Neural cell (in vitro differentiated cells): ENCODE measurements around the gene CDC42BPB. TPM values are rescaled to one million over a fixed set of nuclear protein-coding genes. Genes with fewer than 3 reads are reported as not detected.
A peak's percentile ranks its signal among the peaks of the same experiment; 100 is the strongest.

Experiments
- H2AFZ ChIP-seq: fragments of 200-600, 300-800 bp; sonication (generic), shearing (Covaris generic); 2 replicates; pipeline ENCODE4 v1.6.0; 2014; ENCODE audit warnings: low read depth, mild to moderate bottlenecking, antibody characterized with exemption, low read length, moderate library complexity
- H3F3A ChIP-seq: fragments of 200-600 bp; shearing (Covaris generic); 2 replicates; pipeline ENCODE4 v1.6.1; 2016; ENCODE audit warnings: mild to moderate bottlenecking, moderate library complexity, mixed read lengths, antibody characterized with exemption, low read length; ENCODE audit not compliant: insufficient read depth, poor library complexity, severe bottlenecking
- H3K27ac ChIP-seq: fragments of 200-600, 300-800 bp; sonication (generic), shearing (Covaris generic); 2 replicates; pipeline ENCODE4 v1.5.1; 2014; ENCODE audit warnings: mild to moderate bottlenecking, low read length, moderate library complexity
- H3K27me3 ChIP-seq: fragments of 300-800, 200-600 bp; sonication (generic), shearing (Covaris generic); 2 replicates; pipeline ENCODE4 v1.6.0; 2014; ENCODE audit warnings: mild to moderate bottlenecking, low read depth, low read length, moderate library complexity; ENCODE audit not compliant: insufficient read depth
- H3K36me3 ChIP-seq: fragments of 300-800, 200-600 bp; sonication (generic), shearing (Covaris generic); 2 replicates; pipeline ENCODE4 v1.5.1; 2014; ENCODE audit warnings: mild to moderate bottlenecking, antibody characterized with exemption, low read length, moderate library complexity; ENCODE audit not compliant: insufficient read depth
- H3K4me2 ChIP-seq: fragments of 300-800, 200-600 bp; sonication (generic), shearing (Covaris generic); 2 replicates; pipeline ENCODE4 v1.6.0; 2014; ENCODE audit warnings: mild to moderate bottlenecking, low read length
- H3K4me3 ChIP-seq: fragments of 300-800, 200-600 bp; sonication (generic), shearing (Covaris generic); 2 replicates; pipeline ENCODE4 v1.5.1; 2014; ENCODE audit warnings: mild to moderate bottlenecking, low read length, moderate library complexity
- H3K79me2 ChIP-seq: fragments of 200-600 bp; shearing (Covaris generic); replicated peaks from 2 replicates; pipeline ENCODE4 v1.6.0; 2014; ENCODE audit warnings: mild to moderate bottlenecking, low read length, moderate library complexity; ENCODE audit not compliant: insufficient read depth
- H3K9ac ChIP-seq: fragments of 300-800, 200-600 bp; sonication (generic), shearing (Covaris generic); 2 replicates; pipeline ENCODE4 v1.6.1; 2016; ENCODE audit warnings: mild to moderate bottlenecking, low read length, mixed read lengths
- H3K9me2 ChIP-seq: fragments of 200-600 bp; shearing (Covaris generic); 2 replicates; pipeline ENCODE4 v1.6.1; 2016; ENCODE audit warnings: mild to moderate bottlenecking, low read length, mixed read lengths; ENCODE audit not compliant: insufficient read depth
- H3K9me3 ChIP-seq: fragments of 200-600, 300-800 bp; sonication (generic), shearing (Covaris generic); 2 replicates; pipeline ENCODE4 v1.6.1; 2016; ENCODE audit warnings: mild to moderate bottlenecking, mixed run types, low read length, moderate library complexity, mixed read lengths
- H4K20me1 ChIP-seq: fragments of 200-600 bp; shearing (Covaris generic); 2 replicates; pipeline ENCODE4 v1.6.1; 2016; ENCODE audit warnings: mild to moderate bottlenecking, mixed run types; ENCODE audit not compliant: insufficient read depth
- CTCF ChIP-seq: fragments of 450-650 bp; IDR thresholded peaks from 2 replicates; pipeline ENCODE4 v1.5.1; 2014; ENCODE audit warnings: antibody characterized with exemption, mild to moderate bottlenecking, moderate library complexity; ENCODE audit not compliant: poor library complexity, severe bottlenecking
- EP300 ChIP-seq: fragments of 450-650 bp; conservative IDR thresholded peaks from 2 replicates; pipeline ENCODE4 v1.6.1; 2014; ENCODE audit warnings: antibody characterized with exemption, mild to moderate bottlenecking, moderate library complexity; ENCODE audit not compliant: poor library complexity, severe bottlenecking
- EZH2 ChIP-seq: fragments of 200-600, 300-800 bp; shearing (Covaris generic), sonication (generic); IDR thresholded peaks from 2 replicates; pipeline ENCODE4 v1.6.1; 2014; ENCODE audit warnings: antibody characterized with exemption, low read length, borderline replicate concordance, mild to moderate bottlenecking; ENCODE audit not compliant: insufficient read depth, poor library complexity, severe bottlenecking
- MXI1 ChIP-seq: fragments of 450-650 bp; conservative IDR thresholded peaks from 2 replicates; pipeline ENCODE4 v1.6.1; 2014; ENCODE audit warnings: antibody characterized with exemption, mild to moderate bottlenecking; ENCODE audit not compliant: poor library complexity, severe bottlenecking
- POLR2AphosphoS5 ChIP-seq: IDR thresholded peaks from 2 replicates; pipeline ENCODE4 v1.6.1; 2012
- RAD21 ChIP-seq: fragments of 450-650 bp; conservative IDR thresholded peaks from 2 replicates; pipeline ENCODE4 v1.6.1; 2014; ENCODE audit warnings: antibody characterized with exemption, mild to moderate bottlenecking, moderate library complexity
- REST ChIP-seq: IDR thresholded peaks from 2 replicates; pipeline ENCODE4 v1.6.1; 2012; ENCODE audit warnings: borderline replicate concordance
- SMC3 ChIP-seq: fragments of 450-650 bp; conservative IDR thresholded peaks from 2 replicates; pipeline ENCODE4 v1.6.1; 2014; ENCODE audit warnings: antibody characterized with exemption, mild to moderate bottlenecking, moderate library complexity; ENCODE audit not compliant: poor library complexity
- TAF1 ChIP-seq: IDR thresholded peaks from 2 replicates; pipeline ENCODE4 v1.6.1; 2012; ENCODE audit warnings: low read depth
- polyA minus RNA-seq: library from RNA; depleted of rRNA, polyadenylated mRNA; stranded (reverse); fragments of >200 nt; gene quantifications from 2 replicates; pipeline ENCODE4 v1.2.3, GENCODE V29; 2014
- polyA plus RNA-seq: library from polyadenylated mRNA; depleted of rRNA; stranded (reverse); fragments of >200 nt; gene quantifications from 2 replicates; pipeline ENCODE4 v1.2.3, GENCODE V29; 2014

The CDC42BPB gene
- polyA plus RNA-seq: 43.5 and 43.8 TPM in 2 replicates
- 104 and 133 TPM in 2 replicates for polyA minus RNA-seq

GRCh38 chr14:103057372-103058163 is at the start of gene CDC42BPB:
Gene CDC42BPB, minus strand, starts transcription at chr14:103057549. Its CDS starts 376 bp downstream, at chr14:103057173.
- Histone ChIP-seq H3K36me3 (no peaks in the 10 kb centered on the region), H3K79me2 (peaks cover 33% of the 10 kb centered on the region), H3K9ac (peak within 1 kb of the TSS; percentile 83), H3K4me3 (peak within 1 kb of the TSS; percentile 98), H2AFZ (peak within 1 kb of the TSS; percentile 73), H4K20me1 (no peaks in the 10 kb centered on the region), H3F3A (peaks cover 3% of the 10 kb centered on the region), H3K4me2 (peak within 1 kb of the TSS; percentile 92), H3K27ac (peak within 1 kb of the TSS; percentile 66), H3K9me3 (no peaks in the 10 kb centered on the region), H3K9me2 (no peaks in the 10 kb centered on the region), H3K27me3 (no peaks in the 10 kb centered on the region)
- TF ChIP-seq EP300: no peak
- peak; percentile 82 for TF ChIP-seq POLR2AphosphoS5
- peak; percentile 80 for TF ChIP-seq MXI1

GRCh38 chr14:103105580-103106150 is 48.3 kb upstream of the CDC42BPB start:
- Histone ChIP-seq H3F3A (no peaks in the 10 kb centered on the region), H3K9me2 (no peaks in the 10 kb centered on the region), H2AFZ (peak overlapping the region; percentile 17), H3K4me3 (no peak overlapping the region), H3K9ac (peak overlapping the region; percentile 8), H3K4me2 (no peak overlapping the region), H3K27me3 (peaks cover 38% of the 10 kb centered on the region), H4K20me1 (no peaks in the 10 kb centered on the region), H3K79me2 (no peaks in the 10 kb centered on the region), H3K9me3 (no peaks in the 10 kb centered on the region), H3K36me3 (no peaks in the 10 kb centered on the region), H3K27ac (no peak overlapping the region)
- no peak for TF ChIP-seq POLR2AphosphoS5
- TF ChIP-seq MXI1: no peak
- no peak for TF ChIP-seq EZH2
- TF ChIP-seq TAF1: no peak
- no peak for TF ChIP-seq CTCF
- no peak for TF ChIP-seq EP300
- no peak for TF ChIP-seq RAD21
- TF ChIP-seq SMC3: no peak
- TF ChIP-seq REST: no peak
